NCI-H2196 (cell line): ENCODE data around the gene HYAL3.
"Not testable (repeated sequence)": the region's sequence is repeated elsewhere in the genome, so short reads cannot be mapped to it uniquely, and the experiment has no call there.

ENCODE experiments used
- DNase-seq: peaks from one replicate; lab custom pipeline; 2025; ENCODE audit not compliant: unreplicated experiment; lab: John Stamatoyannopoulos, UW

The HYAL3 gene

GRCh38 chr3:50292159-50293078 is 6.8 kb downstream of the HYAL3 start, which contains the start of gene IFRD2:
Gene IFRD2 (minus strand): TSS chr3:50292429. CDS start chr3:50292274, 155 bp downstream.
- DNase-seq = peak; percentile 88

- no peak for DNase-seq
These were observed 9.0 kb downstream of the HYAL3 start for GRCh38 chr3:50290161-50290641.

DNA sequence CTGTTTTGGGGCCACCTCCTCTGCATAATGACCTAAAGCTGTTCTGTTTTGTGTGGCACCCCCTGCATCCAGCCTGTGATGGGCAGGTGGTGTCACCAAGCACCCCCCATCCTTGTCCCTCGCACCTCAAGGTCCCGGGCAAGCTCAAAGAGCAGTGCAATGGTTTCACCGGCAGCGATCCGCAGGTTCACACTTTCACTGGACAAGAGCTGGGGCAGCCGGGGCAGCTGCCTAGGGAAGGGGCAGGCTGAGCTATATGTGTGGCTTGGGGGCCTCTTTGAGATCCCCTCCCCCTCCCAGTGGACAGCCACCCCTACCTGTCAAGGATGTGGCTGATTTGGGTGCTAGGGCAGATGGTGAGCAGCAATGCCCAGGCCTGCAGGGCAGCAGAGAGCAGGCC is 10.1 kb downstream of the HYAL3 start:
- no peak for DNase-seq

GRCh38 chr3:50288387-50289007 is 10.7 kb downstream of the HYAL3 start:
- no peak for DNase-seq

DNA sequence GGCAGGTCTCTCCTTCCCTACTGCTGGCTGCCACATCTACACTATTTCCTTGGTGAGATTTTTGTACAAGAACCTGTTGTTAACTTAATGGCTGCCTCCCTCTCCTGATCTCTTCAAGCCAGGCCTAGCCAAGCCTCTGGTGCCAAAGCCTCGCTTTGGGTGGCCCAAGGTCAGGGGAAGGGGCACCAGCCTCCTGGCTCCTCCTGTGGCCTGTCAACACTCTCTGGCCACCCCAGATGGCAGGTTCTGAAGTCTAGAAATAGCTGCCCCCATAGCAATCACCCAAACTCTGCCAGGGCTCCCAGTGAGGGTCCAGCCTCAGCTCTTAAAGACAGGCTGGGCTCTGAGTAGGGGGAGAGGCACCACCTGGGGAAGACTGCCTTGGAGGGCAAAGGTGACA is 11.9 kb downstream of the HYAL3 start:
- no peak for DNase-seq

- DNase-seq = no peak
These were observed 12.6 kb downstream of the HYAL3 start for GRCh38 chr3:50286322-50287227.

- DNase-seq = not testable (repeated sequence)
These were observed 15.1 kb downstream of the HYAL3 start for GRCh38 chr3:50284121-50284520.

- DNase-seq = no peak
These were observed 19.8 kb downstream of the HYAL3 start for GRCh38 chr3:50279255-50280016.

- DNase-seq = no peak
These were observed 20.4 kb downstream of the HYAL3 start, which contains the start of gene LSMEM2 for GRCh38 chr3:50278880-50279224. Gene LSMEM2 (plus strand): TSS chr3:50279087. CDS start chr3:50279114, 27 bp downstream.

DNA sequence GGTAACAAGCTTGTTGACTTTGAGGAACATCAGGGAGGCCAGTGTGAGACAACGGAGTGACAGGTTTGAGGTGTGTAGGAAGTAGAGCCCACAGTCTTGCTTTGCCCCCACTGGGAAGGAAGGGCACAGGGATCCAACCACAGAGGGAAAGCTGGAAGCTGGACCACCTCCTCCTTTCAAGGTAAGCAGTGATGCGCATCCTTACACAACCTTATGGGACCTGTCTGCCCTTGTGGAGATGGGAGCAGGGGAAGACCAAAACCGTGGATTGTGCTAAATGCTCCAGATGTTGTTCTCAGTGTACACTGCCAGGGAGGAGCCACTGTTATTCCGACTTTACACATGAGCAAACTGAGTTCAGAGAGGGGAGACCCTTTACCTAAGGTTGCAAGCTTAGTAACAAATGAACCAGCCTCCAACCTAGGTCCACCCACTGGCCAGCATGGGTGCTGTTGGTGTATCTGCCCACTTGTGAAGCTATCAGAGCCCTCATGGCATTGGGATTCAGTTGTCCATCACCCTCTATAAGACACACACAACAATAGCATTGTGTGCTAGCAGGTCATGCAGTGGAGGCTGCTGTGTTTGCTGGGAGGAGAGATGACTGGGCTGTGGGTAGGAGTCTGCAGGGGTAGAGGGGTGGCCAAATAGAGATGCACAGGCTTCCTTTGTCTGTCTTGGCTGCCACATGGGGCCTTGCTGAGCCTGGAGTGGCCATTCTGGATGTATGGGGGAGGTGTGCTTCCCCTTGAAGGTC is 20.9 kb downstream of the HYAL3 start:
- no peak for DNase-seq

DNA sequence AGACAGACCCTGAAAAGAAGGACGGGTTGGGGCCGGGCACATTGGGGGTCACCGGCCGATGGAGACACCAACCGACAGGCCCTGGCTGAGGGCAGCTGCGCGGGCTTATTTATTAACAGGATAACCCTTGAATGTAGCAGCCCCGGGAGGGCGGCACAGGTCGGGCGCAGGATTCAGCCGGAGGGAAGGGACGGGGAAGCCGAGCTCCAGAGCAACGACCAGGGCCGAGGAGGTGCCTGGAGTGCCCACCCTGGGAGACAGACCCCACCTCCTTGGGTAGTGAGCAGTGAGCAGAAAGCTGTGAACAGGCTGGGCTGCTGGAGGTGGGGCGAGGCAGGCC is 22.5 kb downstream of the HYAL3 start:
- no peak for DNase-seq

GRCh38 chr3:50275996-50276761 is 23.0 kb downstream of the HYAL3 start:
- DNase-seq = no peak

- DNase-seq = no peak
These were observed 23.8 kb downstream of the HYAL3 start for GRCh38 chr3:50275141-50275995.

- peak; percentile 57 for DNase-seq
These were observed 24.7 kb downstream of the HYAL3 start for GRCh38 chr3:50274371-50275104.

- no peak for DNase-seq
These were observed 25.5 kb downstream of the HYAL3 start for GRCh38 chr3:50273689-50274065.

DNA sequence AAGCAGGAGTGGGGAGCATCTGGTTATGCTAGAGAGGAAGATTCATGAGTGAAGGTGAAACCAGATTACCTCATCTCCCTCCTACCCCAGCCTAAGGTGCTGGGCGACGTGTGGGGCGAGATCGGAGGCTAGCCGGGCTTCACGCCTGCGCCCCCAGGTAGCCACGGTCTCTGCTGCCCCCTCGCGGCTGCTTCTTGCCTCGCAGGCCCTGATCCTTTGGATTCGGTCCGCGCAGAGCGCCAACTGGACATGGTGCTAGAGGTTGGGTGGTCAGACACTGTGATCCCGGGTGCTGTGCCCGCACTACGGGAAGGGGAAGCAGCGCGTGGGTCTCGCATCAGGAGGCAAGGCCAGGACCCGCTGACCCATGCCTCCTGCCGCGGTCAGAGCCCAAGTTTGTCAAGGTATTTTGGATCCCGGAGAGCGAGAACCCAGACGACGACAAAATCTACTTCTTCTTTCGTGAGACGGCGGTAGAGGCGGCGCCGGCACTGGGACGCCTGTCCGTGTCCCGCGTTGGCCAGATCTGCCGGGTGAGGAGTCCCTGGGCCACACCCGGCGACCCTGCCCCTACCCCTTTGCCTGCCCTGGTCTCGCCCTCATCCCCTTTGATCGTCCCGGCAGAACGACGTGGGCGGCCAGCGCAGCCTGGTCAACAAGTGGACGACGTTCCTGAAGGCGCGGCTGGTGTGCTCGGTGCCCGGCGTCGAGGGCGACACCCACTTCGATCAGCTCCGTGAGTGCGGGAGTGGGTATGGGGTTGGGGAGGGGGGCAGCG is 26.1 kb downstream of the HYAL3 start:
- DNase-seq = peak; percentile 77

- DNase-seq = not testable (repeated sequence)
These were observed 26.7 kb downstream of the HYAL3 start for GRCh38 chr3:50272538-50272910.
